SJCRH30 (cell line): ENCODE measurements around the gene WNT2. TPM values are rescaled to one million over a fixed set of nuclear protein-coding genes. Genes with fewer than 3 reads are reported as not detected.

Experiments used
- DNase-seq, 2 experiments: peaks; one replicate each; pipeline ENCODE4 v3.0.0-alpha.2; 2015 to 2020
- H3K27ac ChIP-seq: fragments of 250-450 bp; sonication (Bioruptor Pico); 2 replicates; pipeline ENCODE4 v1.5.1; 2020; ENCODE audit warnings: mild to moderate bottlenecking, moderate library complexity
- H3K27me3 ChIP-seq: fragments of 250-450 bp; sonication (Bioruptor Pico); 2 replicates; pipeline ENCODE4 v1.5.1; 2020; ENCODE audit warnings: mild to moderate bottlenecking, moderate library complexity
- H3K36me3 ChIP-seq: fragments of 250-450 bp; sonication (Bioruptor Pico); 2 replicates; pipeline ENCODE4 v1.5.1; 2020; ENCODE audit warnings: mild to moderate bottlenecking, moderate library complexity
- H3K4me1 ChIP-seq: fragments of 250-450 bp; sonication (Bioruptor Pico); 2 replicates; pipeline ENCODE4 v1.5.1; 2020; ENCODE audit warnings: mild to moderate bottlenecking, moderate library complexity
- H3K4me3 ChIP-seq: fragments of 250-450 bp; sonication (Bioruptor Pico); 2 replicates; pipeline ENCODE4 v1.5.1; 2020; ENCODE audit warnings: mild to moderate bottlenecking, moderate library complexity
- H3K9me3 ChIP-seq: fragments of 250-450 bp; sonication (Bioruptor Pico); replicated peaks from 2 replicates; pipeline ENCODE4 v1.5.1; 2020; ENCODE audit warnings: mild to moderate bottlenecking, moderate library complexity
- total RNA-seq: library from RNA; depleted of rRNA; stranded (reverse); fragments of >200 nt; shearing (Covaris generic); gene quantifications from 2 replicates; pipeline ENCODE4 v1.2.3, GENCODE V29; 2014; rRNA removed

Gene WNT2
- total RNA-seq, 1 experiment from 2014 or later = 0.06 TPM

GRCh38 chr7:117230276-117231046 lies 92.4 kb downstream of the WNT2 start:
- no peak for DNase-seq
- H3K27ac ChIP-seq = peak overlapping the region; percentile 79

GRCh38 chr7:117229350-117229749 lies 93.5 kb downstream of the WNT2 start:
- H3K4me1 ChIP-seq = peaks cover 31% of the 10 kb centered on the region
- H3K9me3 ChIP-seq = no peaks in the 10 kb centered on the region
- no peak overlapping the region for H3K4me3 ChIP-seq
- no peaks in the 10 kb centered on the region for H3K36me3 ChIP-seq
- peak; percentile 97 to 99 for DNase-seq
- H3K27me3 ChIP-seq = no peaks in the 10 kb centered on the region
- H3K27ac ChIP-seq = peak overlapping the region; percentile 79

More at GRCh38 chr7:117230276-117231046, 92.4 kb downstream of the WNT2 start:
- H3K9me3 ChIP-seq = 0 out of 2 replicates have a peak, but pooled peaks cover 3% of the 10 kb centered on the region
- no peaks in the 10 kb centered on the region for H3K27me3 ChIP-seq
- peaks cover 31% of the 10 kb centered on the region for H3K4me1 ChIP-seq
- H3K4me3 ChIP-seq = no peak overlapping the region
- H3K36me3 ChIP-seq = no peaks in the 10 kb centered on the region

- no peaks in the 10 kb centered on the region for H3K9me3 ChIP-seq
- no peak for DNase-seq
- H3K27ac ChIP-seq = no peak overlapping the region
- H3K27me3 ChIP-seq = no peaks in the 10 kb centered on the region
- H3K4me1 ChIP-seq = peaks cover 31% of the 10 kb centered on the region
- H3K36me3 ChIP-seq = peaks cover 8% of the 10 kb centered on the region; the same call in 1 of the 2 replicates
- H3K4me3 ChIP-seq = no peak overlapping the region
Observed at GRCh38 chr7:117227091-117227490, 95.8 kb downstream of the WNT2 start.

GRCh38 chr7:117225536-117225935 lies 97.3 kb downstream of the WNT2 start:
- Histone ChIP-seq H3K9me3 (no peaks in the 10 kb centered on the region), H3K27ac (no peak overlapping the region), H3K4me1 (peaks cover 31% of the 10 kb centered on the region), H3K4me3 (no peak overlapping the region), H3K36me3 (peaks cover 12% of the 10 kb centered on the region; the same call in 1 of the 2 replicates), H3K27me3 (no peaks in the 10 kb centered on the region)
- DNase-seq = no peak

Other genes with a start within 250 kb of the WNT2 start
- gene ASZ1, start 104.4 kb upstream of the WNT2 start, total RNA-seq = not detected in 2 replicates
- not detected in 2 replicates for gene CFTR, start 157.0 kb upstream of the WNT2 start, total RNA-seq